HEK293T (cell line): Measurements from ENCODE around the gene NTN1.

Source experiments
- ARNT ChIP-seq: fragments of 450-650 bp; IDR thresholded peaks from 2 replicates; pipeline ENCODE4 v1.6.1; 2017; ENCODE audit warnings: mild to moderate bottlenecking
- ELF4 ChIP-seq: fragments of 450-650 bp; IDR thresholded peaks from 2 replicates; pipeline ENCODE4 v1.6.1; 2017; ENCODE audit warnings: antibody characterized with exemption
- FOXM1 ChIP-seq: fragments of 450-650 bp; IDR thresholded peaks from 2 replicates; pipeline ENCODE4 v1.6.1; 2017; ENCODE audit warnings: mild to moderate bottlenecking, borderline replicate concordance

DNA sequence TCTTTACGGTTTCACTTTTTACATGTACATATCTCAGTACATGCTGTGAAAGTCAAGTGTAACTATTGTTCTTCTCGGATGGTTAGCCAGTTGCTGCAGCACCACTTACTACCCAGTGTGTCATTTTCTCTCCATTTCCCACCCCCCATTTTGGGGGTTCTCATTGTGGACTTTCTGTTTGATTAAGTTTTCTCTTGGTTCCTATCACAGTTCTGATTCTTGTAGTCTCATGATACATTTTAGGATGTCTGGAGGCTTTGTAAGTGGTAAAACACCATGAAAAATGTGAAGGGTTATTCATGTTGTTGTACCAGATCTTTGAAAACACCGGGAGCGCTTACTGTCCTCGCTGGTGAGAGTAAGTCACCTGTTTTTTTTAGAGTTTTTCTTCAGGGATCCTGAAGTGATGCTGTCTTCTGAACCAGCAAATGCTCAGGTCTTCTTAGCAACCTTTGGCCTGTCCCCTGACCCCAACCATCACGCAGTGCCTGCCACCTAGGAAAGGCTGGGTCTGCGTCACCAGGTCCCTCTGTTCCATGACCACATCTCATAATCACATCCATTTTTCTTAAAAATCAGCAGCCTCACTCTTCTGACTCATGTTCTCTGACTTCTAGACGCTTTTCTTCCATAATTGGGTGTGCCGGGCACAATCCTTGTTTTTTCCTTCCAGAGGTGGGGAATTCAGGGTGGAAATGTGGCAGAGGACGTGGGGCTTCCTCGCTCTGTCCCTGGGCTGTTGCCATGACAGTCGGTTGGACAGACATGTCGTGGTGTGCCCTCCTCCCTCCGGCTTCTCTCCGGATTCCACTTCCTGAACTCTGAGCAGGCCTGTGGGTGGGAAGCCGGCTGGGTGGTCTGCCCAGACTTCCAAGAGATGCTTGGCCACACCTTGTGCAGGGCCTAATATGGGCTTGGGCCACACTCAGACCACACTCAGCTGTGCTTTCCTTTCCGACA, 102.6 kb downstream of the NTN1 start:
- TF ChIP-seq ARNT: no peak
- TF ChIP-seq FOXM1: no peak
- no peak for TF ChIP-seq ELF4
